Myocyte (in vitro differentiated cells): Measurements from ENCODE around the gene IMMT. TPM values are rescaled to one million over a fixed set of nuclear protein-coding genes. Genes with fewer than 3 reads are reported as not detected.

ENCODE experiments used
- DNase-seq: peaks from one replicate; pipeline ENCODE4 v3.0.0-alpha.2; 2012; ENCODE audit warnings: low read depth
- total RNA-seq: library from RNA; depleted of rRNA; stranded (reverse); fragments of >200 nt; gene quantifications from 2 replicates; pipeline ENCODE4 v1.2.3, GENCODE V29; 2014

The IMMT gene
- total RNA-seq, 1 donor from 2014 or later, result 93.0 TPM

DNA sequence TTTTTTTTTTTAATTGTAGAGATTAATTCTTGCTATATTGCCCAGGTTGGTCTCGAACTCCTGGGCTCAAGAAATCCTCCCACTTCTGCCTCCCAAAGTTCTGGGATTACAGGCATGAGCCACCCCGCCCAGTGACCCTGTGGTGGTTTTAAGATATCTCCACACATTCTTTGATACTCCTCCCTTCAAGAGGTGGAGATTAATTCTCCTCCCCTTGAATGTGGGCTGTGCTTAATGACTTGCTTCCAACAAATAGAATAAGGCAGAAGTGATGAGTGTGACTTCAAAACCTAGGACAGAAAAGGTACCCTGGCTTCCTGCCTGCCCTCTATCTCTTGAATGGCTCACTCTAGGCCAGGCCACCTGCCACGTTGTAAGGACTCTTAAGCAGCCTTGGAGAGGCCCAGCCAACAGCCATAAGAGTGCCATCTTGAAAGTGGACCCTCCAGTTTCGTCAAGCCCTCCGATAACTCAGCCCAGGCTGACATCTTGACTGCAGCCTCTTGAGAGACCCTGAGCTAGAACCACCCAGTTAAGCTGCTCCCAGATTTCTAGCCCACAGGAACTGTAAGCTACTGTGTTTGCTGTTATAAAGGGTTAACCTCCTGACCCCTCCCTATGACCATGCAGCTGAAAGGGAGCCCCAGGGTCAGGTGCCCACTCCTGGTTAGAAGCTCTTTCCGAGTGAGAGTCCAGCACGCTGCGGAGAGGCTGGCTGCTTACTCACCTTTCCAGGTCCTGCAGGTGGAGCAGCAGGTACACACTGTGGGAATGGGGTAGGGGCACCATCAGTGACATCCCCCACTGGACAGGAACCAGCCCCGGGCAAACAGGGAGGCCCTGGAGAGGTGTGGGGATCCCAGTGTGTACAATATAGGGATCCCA lies 31.6 kb upstream of the IMMT start:
- no peak for DNase-seq

DNA sequence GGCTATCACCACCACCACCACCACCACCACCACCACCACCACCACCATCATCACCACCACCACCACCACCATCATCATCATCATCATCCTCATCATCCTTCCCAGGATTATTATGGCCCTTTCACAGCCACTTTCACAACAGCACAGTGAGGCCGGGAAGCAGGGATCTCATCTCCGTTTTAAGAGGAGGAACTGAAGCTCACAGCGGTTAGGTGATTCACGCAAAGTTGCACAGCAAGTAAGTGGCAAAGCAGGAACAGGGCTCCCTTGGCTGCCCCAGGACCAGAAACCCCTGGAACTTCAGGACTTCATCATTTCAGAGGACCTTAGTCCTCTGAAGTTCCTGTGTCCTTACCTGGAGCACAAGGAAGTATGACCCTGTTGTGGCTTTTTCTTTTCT lies 30.8 kb upstream of the IMMT start:
- no peak for DNase-seq

DNA sequence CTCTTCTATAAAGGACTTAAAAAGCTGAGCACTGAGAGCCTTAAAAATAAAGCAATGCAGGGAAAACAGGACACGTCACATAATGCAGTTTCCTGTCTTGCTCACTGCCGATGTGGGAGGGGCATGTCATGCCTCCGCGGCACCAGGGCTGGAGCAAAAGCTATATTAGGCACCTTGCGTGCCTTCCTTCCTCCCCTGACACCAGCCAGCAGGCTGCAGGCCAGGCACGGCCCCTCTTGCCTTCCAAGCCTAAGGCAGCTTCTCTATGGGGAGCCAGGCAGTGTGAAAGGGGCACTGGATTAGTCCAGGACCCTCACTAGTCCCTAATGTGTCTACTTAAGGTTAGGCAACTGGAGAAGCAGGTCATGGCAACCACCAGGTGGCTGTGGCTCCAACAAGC lies 30.3 kb upstream of the IMMT start:
- DNase-seq, result no peak

DNA sequence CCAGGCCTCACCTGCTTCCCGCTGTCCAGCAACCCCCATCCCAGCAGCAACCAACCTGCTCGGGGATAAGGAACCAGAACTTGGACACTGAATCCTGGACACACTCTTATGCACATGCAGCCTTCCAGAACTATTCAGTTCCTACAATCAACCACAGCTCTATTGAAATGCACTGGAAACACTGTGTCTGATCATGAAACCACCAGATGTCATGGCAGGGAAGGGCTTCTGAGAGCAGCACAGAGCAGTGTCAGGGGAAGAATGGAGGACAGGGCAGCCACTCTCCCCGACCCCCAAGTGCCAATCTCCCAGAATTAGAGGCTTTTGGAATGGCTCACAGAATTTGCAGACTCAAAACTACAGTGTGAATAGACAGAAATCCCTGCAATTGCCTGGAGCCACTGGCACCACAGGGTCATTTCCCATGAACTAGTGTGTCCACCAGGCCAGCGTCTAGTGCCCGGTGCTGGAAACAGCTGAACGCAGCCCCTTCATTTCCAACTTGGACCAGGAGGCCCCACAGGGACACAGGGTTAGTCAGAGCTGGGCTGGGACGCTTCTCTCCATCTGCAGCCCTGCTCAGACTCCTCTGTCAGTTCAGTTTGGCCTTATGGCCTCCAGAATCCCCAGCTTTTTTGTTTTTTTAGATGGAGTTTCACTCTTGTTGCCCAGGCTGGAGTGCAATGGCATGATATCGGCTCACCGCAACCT lies 29.5 kb upstream of the IMMT start:
- DNase-seq, result no peak

DNA sequence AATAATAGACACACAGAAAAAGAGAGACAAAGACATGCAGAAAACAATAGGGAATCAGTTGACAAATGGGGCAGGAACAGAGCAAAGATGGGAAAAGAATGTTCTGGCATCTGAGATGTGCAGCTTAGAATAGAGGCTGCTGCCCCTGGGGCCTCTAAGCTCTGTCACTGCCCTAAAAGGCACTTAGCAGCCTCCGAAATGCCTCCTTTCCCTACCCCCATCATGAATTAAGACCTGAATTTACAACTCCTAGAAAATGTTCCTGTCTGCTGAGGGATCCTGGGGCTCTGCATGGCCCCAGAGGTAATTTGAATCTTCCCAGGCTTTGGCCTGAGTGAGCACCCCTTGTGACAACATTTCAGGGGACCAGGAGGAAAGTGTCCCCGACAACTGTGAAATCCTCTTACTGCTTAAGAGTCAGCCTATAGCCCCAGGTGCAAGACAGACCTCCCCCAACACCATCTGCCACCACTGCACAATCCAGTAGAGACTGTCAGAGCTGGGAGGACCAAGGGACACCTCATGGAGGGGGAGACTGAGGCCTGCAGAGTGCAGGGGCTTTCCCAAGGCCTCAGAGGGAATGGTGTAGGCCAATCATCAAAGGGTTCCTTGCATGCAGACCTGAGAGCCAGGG lies 28.8 kb upstream of the IMMT start:
- no peak for DNase-seq

DNA sequence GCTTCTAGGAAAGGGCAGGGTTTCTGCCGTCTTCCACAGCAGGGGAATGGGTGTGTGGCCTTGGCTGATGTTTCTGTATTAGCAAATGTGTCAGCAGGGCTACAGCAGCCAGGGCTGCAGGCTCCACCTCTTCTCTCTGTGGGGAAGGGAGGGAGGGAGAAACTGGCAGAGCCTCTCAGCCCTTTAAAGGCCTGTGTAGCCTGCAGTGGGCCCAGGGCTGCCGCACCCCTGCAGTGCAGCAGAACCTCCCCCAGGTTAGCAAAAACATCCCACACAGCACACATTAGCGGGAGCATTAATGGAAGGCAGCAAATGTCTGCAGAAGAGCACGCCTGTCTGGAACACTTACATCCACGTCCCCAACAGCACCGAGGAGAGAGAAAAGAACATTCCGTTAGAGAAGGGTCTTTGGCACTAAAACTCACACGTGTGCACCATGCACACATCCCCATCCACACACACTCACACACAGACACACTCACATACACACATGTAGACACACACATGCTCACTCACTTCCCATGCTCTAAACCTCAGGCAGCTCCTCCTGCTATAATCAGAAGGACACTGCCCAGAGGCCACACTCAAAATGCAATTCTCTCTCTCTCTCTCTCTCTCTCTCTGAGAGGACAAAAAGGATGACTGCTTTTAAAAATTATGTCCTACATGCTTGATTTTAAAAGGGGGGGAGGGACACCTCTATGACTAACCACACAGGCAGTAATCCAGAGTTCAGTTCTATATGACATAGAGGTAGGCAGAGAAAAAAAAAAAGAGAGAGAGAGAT lies 28.1 kb upstream of the IMMT start:
- peak; percentile 40 for DNase-seq

DNA sequence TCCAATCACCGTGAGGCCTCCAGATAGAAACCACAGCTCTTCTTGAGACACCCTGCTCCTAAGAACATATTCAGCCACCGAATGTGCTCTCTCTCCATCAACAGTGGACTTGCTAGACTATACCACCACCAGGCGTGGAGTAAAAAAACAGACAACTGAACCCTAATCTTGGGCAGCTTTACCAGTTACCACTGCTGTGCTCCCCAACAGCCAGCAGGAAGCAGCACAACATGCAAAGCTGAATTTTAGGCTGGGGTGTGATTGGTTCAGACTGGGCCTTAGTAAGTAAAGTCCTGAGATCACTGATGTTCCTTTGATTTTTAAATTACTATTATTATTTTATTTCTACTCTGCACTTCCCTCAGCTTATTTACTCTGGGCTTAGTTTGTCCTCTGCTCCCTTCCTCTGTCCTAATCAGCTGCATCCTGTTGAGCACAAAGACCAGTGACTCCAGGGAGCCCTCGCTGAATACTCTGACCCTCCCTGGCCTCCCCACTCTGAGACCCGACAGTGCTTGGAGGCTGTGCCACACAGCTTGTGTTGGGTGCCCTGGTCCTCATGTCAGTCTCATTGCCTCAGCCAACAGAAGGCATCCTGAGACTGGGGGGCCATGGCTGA lies 25.9 kb upstream of the IMMT start:
- peak; percentile 82 for DNase-seq

DNA sequence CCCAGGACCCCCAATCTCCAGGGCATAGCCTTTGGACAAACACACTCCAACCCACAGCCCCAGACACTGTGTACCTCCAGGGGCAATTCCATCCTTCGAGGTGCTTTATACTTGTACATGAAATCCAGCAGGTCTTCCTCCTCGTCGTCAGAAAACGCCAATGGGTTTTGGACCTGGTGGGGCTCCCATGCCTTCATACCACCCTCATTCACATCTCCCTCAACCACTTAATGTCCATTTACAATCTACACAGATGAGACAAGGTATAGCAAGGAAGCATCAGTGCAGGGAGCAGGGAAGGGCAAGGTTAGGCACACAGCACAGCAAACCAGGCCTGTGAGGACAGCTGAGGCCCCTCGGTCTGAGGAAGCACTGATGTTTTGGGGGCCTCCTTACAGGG lies 24.6 kb upstream of the IMMT start:
- DNase-seq, result no peak

DNA sequence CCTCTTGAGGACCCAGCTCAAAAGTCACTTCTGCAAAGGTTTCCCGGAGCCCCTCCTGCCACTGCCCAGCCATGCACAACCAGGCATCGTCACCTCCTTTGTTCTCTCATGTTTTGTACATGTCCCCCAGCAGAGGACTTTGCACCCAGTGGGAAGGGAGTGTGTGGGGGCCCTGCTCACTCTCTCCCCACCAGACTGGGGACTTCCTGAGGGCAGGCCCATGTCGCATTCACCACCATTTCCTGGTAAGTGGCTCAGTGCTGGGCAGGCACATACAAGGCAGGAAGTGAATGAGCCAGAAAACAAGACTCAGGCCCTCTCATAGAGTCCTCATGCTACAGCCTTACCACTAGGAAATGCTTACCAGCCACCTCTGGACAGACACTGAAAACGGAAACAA lies 22.9 kb upstream of the IMMT start:
- no peak for DNase-seq

DNA sequence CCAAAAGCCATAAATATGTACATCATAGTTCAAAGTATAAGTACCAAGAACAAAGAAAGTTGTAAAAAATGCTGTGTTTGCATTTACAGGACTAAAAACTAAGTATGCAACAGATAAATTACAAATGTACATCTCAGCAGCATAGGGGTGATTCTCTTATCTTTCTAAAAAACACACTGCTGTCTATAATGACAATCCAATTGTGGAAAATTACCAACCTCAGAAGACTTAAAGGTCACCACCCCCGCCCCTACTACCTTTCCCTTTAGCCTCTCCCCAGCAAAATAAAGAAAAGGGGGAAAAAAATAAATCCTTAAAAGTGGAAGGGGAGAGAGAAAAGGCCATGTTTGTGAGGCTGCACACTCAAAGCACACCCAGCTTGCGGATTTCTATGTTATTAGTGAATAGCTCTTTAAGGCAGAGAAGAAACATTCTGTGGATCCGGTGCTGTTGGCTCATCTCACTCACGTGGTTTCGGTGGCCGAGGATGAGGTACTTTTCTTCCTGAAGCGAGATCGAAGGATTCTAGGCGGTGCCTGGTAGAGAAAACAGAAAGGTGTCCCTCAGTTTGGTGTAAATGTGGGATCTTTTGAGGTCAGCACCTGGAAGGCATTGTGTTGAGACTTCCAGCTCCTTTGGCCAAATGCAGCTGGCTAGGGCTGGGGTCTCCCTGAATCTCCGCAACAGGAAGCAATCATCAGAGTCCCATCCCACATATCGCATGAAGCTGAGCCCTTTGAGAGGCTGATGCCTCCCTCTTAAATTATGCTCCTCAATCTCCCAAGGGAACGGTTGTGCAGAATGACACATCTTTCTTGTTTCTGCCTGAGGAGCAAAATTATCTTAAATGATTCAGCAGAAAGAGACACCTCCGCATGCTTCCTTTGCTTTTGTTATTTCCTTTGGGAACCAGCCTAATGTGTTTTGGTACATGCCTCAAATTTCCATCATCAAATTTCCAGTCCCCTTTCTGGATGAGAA lies 21.6 kb upstream of the IMMT start:
- DNase-seq, result peak; percentile 48

DNA sequence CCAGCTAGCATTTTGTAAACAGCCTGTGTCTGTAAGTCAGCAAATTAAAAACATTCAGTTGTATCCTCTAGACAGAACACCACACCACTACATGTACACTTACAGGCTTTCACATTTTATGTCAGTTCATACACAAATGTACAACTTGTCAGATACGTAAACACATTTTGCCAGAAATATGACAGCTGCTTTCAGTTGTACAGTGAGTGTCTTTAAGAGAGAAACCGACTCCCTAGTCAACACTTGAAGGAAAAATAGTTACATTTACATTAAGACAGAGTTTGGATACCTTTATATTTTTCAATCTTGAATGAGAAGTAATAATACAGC lies 19.2 kb upstream of the IMMT start:
- DNase-seq, result no peak

DNA sequence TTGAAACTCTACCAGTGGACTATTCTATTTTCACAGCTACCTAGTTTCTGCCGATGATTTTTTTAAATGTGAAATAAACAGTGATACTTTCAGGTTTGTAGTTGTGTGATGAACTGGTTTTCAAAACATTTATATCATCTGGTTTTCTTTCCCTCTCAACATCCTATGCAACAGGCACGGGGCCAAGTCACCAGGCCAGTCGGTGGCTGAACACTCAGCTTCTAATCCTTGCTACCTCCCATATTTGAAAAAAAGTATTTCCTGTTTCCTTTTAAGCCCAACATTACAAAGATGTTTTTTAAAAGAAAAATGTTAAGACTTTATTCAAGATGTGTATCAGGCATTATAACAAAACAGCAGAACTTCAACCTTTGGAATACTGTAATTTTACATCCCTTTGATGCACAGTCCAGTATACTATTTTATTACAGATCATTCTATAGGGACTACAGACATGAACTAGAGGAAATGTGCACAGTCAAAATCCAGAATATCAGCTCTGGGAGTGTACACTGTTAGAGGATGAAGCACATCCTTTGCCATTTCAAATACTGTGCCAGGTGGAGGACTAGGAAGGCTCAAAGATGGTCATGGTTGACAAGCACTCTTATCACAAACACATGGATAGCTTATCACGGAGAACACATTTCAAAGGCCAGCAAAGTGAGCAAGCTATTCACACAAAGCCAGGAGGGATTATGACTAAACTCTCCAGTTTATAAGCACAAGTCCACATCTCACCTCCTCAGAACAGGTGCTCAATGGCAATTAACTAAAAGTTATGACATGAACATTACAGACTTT lies 18.6 kb upstream of the IMMT start:
- DNase-seq, result no peak

DNA sequence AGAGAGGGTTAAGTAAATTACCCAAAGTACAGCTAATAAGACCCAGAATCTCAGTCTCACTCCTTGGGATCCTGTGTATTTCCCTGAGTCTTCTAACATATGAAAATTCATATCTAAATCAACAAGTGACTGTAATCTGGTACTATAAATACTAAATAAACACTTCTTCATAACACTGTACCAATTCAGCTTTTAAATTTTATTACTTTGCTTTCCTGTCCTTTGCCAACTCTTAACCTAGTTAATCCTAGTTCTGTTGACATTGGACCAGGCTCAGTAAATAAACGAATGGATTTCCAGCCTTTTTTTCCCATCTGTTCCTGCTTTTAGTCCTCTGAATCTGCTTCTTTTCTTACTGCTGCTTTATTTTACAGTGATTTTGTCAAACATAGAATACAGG lies 17.8 kb upstream of the IMMT start:
- DNase-seq, result no peak

DNA sequence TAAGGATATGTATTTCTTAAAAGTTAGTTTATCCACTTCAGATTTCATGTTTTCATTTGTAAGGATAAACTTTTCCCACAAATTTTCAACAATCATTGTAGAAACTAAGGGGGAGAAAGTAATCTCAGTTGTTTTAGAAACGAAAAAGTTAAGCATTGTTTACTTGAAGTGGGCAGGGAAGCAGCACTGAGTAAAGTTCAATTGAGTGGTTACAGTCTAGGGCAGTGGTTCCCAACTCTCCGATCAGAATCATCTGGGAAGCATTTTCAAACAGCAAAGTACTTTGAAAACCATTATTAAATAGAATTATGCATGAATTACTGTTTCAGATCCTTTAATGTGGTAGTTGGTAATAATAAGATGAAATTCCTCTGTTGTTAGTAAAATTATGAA lies 16.5 kb upstream of the IMMT start:
- no peak for DNase-seq

DNA sequence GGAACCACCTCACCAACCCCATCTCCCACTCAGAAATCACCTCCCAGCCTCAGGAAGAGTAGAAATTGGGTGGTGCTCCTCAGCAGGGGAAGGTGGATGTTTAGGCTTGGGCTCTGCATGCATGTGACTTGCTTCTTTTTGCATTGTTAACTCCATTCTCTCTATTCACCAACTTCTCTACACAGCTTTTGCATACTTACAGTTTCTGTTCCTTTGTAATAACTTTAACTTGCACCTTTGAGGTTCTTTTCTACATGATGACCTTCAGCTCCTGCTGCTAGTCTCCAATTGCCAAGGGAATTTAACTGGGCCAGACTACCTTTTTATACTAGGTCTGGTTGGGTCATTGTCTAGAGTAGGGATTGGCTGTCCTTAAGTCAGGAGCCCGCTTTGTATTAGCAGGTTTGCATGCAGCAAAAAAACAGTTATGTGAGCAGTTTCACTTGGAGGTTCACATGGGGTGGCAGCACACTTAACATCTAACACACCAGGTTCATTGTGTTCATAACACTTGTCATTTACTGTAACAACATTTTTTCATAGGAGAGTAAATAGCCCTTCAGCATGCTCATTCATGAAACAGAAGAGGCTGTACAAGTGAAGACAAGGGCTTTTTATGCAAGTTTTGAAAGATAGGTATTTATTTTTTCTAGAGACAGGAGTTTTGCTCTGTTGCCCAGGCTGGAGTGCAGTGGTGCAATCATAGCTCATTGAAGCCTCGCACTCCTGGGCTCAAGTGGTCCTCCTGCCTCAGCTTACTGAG lies 16.0 kb upstream of the IMMT start:
- no peak for DNase-seq

DNA sequence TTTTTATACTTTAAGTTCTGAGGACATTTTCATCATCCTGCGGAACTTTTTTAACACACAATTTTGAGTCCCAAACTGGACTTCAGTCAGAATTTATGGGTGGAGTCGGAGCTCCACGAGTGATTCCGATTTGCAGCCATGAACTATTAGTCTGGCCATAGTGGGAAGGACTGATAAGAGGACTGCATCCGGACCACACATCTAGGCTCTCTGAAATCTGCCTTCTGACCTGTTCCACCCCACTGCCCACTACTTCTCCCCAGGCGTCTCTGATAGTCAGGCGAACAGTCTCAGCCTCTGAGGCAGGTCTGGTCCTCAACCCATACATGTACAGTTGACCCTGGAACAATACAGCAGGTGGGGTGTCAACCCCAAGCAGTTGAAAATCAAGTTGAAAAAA lies 9.2 kb upstream of the IMMT start:
- no peak for DNase-seq

DNA sequence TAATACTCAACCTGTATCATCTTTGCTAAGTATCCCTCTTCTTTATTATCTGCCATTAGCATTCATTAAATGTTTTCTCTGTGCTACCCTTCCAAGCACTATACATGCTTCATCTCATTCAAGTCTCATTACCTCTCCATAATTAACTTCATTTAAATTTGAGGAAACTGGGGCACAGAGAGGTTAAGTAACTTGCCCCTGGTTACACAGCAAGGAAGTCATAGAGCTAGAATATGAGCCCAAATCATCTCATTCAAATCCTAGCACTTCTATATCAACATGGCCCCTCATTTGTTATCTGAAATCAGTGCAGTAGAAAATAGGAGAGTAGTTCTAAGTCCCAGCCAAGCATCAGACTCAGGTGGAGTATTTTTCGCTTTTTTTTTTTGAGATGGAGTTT lies 8.4 kb upstream of the IMMT start:
- no peak for DNase-seq

DNA sequence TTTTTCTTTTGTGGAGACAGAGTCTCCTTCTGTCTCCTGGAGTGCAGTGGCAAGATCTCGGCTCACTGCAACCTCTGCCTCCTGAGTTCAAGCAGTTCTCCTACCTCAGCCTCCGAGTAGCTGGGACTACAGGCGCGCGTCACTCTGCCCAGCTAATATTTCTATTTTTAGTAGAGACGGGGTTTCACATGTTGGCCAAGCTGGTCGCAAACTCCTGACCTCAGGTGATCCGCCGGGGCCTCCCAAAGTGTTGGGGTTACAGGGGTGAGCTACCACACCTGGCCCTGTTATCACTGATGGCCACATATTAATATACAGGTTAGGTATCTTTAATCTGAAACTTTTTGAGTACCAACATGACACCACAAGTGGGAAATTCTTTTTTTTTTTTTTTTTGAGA lies 7.4 kb upstream of the IMMT start:
- DNase-seq, result no peak

DNA sequence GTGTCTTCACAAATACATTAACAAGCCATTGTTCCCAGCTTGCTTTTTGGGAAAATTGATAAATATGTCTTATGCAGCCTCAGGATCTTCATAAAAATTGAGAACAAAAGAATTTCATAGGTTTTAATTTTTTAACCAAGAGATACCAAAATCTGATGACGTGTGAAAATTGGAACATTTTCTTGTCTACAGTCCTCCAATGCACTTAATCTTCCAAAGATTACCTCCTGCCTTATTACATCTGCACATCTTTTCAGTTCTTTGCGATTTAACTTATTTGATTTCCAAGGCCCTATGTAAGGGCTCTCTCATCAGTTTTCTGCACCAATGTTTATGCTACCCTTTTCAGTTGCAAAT lies 7.1 kb upstream of the IMMT start:
- DNase-seq, result no peak
